GM18868 (cell line): ENCODE data around the gene COL9A3.

Experiments
- ATAC-seq: cut with Tn5 transposase; IDR thresholded peaks from one replicate; pipeline ENCODE4 v1.9.1; 2021; ENCODE audit warnings: mild to moderate bottlenecking, moderate library complexity; ENCODE audit not compliant: unreplicated experiment

The COL9A3 gene

GRCh38 chr20:62876902-62877816, 60.3 kb downstream of the COL9A3 start:
- no peak for ATAC-seq

GRCh38 chr20:62878244-62879038, 61.6 kb downstream of the COL9A3 start:
- no peak for ATAC-seq

DNA sequence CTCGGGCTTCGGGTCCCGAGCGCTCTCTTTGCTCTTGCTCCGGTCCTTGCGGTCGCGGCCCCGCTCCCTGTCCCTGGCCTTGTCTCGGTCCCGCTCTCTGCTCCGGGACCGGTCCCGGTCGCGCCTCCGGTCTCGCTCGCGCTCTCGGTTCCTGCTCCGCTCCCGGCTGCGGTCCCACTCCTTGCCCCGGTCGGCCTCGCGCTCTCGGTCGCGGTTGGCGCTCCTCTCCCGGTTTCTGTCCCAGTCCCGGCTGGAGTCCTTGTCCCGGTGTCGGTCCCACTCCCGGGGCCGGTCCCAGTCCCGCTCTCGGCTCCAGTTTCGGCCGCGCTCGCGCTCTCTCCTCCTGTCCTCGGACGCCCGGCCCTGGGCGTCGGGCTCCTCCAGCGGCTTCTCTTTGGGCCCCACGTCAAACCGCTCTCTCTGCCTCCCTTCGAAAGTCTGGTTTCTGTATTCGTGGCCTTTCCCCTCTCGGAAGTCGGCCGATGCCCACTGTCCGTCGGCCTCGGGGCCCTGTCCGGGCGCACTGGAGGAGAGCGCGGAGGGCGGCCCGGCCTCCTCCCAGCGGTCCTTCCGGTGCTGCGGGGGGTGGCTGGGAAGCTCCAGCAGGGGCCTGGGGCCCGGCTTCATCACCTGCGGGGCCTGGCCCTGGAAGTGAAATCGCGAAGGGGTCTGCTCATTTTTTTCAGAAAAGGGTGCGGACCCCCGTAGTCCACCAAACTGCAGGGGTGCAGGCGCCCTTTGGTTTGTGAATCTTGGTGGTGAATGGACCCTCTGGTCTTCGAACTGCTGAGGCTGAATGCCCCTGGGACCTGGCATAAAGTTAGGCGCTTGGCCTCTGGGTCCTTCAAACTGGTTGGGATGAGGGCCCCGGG, 62.7 kb downstream of the COL9A3 start:
- ATAC-seq: no peak

DNA sequence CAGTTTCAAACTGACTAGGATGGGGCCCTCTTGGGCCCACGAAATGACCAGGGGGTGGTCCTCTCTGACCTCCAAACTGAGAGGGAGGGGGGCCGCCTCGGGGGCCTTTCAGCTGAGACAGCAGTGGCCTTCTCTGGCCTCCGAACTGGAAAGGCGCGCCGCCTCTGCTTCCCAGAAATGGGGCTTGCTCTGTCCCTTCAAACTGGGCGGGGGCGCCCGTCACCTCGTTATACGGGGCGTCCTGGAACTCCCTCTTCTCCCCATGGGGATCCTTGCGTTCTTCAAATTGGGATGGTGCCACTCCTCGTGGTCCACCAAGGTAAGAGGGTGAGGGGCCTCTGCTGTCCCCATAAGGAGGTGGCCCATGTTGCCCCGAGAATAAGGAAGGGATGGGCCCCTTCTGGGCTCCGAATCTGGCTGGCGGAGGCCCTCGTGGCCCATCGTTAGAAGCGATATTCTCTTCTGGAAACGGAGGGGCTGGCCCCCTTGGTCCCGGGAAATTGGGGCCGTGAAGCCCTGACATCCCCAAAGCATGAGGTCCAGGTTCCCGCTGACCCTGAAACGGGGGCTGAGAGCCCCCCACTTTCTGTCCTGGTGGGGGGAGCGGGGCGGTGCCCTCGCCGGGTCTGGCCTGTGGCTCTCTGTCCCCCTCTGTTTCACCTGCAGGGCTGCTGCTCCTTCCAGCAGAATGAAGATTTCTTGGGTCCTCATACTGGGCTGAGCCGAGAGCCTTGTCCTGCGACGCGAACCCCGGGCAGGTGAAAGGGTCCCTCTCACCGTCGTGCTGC, 63.5 kb downstream of the COL9A3 start:
- no peak for ATAC-seq

DNA sequence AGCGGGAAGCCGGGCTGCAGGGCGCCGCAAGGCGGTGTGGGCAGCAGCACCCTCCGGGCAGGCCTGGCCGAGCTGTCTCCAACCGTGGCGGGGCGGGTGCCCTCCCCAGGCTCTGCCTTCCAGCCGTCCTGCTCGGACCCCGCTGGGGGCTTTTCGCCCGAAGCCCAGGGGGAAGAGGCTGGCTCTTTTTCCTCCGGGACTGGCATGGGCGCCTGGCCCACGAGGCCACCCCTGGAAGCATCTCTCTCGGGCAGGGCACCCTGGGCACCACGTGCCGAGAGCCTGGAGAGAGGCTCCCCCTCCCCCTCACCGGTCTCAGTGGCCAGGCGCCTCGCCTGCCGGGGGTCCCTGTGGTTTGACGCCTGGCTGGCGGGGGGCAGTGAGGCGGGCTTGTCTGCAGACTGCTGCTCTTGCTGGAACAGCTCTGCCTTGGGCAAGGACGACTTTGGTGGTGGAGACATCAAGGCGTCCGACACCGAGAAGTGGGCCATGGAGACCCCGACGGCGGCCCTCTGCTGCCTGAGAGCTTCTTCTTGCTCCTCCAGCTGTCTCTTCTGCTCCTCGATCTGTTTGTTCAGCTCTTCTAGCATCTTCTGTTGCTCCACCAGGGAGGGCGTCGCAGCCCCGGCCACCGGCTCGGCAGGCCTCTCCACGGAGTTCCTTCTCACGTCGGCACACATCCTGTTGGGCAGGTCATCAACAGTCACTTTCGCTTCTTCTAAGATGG, 64.2 kb downstream of the COL9A3 start:
- ATAC-seq: no peak

- no peak for ATAC-seq
Measured at GRCh38 chr20:62881662-62882395, 65.0 kb downstream of the COL9A3 start.

DNA sequence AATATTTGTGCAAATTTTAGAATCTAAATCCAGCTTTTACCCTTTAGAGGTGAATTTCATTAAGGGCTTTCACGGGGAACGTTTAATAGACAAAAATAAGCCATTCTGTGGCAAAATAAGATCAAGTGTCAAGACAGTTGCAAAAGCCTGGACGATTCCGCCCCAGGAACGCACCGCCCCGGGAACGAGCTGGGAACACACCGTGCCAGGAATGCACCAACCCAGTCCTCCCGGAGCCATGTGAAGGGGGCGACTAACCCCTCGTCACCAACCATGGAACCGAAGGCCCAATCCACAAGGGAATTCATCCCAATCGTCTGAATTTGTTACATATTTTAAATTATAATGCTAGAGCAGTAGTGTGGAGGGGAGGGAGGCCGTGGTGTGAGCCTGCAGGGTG, 65.6 kb downstream of the COL9A3 start:
- ATAC-seq: no peak

DNA sequence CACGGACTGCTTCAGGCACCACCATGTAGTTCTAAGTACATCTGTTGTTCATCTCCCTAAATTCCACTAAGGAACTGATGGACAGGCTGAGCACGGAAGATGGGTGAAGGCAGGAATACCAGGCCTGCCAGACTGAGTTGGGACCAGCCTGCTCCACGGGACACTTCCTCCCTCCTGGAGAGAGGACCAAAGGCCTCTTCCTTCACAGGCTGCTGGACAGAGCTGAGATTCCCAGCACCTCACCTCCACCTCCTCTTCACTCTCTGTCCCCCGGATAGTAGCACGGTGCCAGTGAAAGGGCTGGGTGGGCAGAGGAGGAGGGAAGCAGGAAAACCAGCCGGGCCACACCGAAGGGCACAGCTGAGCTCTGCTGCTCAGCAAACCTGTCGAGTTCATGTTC, 67.7 kb downstream of the COL9A3 start:
- ATAC-seq: no peak

DNA sequence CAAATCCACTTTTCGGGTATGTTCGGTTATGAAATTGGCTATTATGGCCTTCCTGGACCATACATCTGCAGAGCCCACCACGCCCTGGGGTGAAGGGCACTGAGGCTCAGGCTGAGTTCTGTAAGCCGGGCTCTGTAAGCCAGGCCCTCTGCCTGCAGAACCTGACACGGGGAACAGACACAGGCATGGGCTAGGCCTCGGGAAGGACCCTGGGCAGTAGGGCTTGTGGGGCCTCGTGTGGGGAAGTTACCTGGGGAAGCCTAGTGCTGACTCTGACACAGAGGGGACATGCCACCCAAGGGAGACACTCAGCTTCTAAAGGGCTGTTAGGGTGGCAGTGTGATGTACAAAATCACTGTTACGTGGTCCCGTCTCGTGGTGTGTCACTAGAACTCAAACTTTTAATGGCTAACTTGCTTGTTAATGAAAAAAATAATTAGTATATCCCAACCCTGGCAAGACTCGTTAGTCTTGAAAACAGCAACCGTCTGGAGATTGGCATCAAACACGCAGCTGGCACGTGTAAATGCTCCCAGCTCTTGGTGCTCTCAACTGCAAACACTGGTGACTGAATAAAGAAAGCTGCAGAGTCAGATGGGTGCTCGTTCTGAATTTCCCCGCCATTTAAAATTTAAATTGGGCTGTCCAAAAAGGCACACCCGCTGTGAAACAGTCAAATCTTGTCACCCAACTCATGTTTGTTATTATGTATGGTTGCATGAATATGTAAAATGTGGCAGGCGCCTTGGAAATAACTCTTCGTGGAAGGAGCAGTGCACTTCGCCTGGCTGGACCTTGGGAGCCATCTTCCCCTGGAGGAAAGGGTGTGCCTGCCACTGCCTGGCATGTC, 68.4 kb downstream of the COL9A3 start:
- ATAC-seq: no peak

- no peak for ATAC-seq
Measured at GRCh38 chr20:62885896-62886708, 69.3 kb downstream of the COL9A3 start.

- ATAC-seq: no peak
Measured at GRCh38 chr20:62886709-62887058, 69.8 kb downstream of the COL9A3 start.

DNA sequence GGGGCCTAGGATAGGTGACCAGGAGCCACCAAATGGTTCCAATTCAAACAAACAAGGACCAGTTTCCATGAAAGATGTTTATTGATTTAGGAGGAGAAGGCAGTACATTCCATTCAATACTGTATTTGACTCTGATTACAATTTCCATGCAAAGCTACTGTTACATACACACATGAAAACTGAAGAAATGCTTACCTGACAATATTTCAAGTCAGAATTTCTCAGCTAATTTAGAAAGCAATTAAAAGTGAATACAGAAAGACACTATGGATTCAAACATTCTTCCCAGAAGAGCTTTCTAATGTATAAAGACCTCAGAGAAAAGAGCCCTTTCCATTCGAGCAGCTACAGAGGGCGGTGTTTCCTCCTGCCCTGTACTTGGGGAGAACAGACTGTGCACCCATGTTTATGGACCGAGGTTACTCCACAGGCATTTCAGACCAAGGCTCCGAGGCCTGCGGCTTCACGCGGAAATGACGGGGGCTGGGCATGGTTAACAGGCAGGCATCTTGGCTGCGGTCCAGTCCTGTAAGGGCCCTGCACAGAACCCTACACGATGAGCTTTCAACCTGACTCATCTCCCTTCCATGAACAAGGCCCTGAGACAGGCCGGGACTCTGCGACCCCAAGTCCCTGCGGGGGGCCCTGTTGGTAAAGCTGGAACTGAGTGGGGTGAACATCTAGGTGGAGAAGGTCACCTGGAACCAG, 70.5 kb downstream of the COL9A3 start:
- ATAC-seq: no peak

GRCh38 chr20:62887860-62888239, 71.0 kb downstream of the COL9A3 start:
- no peak for ATAC-seq

GRCh38 chr20:62888406-62888805, 71.6 kb downstream of the COL9A3 start:
- no peak for ATAC-seq

- no peak for ATAC-seq
Measured at GRCh38 chr20:62888910-62889309, 72.1 kb downstream of the COL9A3 start.

GRCh38 chr20:62889411-62889810, 72.6 kb downstream of the COL9A3 start:
- ATAC-seq: no peak

- no peak for ATAC-seq
Measured at GRCh38 chr20:62889871-62890270, 73.0 kb downstream of the COL9A3 start.
